HCT116 (cell line): ENCODE measurements around the gene ATM. TPM values are rescaled to one million over a fixed set of nuclear protein-coding genes. Genes with fewer than 3 reads are reported as not detected.

Experiments
- ATAC-seq: fragments of 200-7000 bp; cut with Tn5 transposase; 2 replicates; pipeline ENCODE4 v1.9.1; 2020; ENCODE audit warnings: mild to moderate bottlenecking, moderate library complexity
- BruUV-seq: library from RNA; stranded (reverse); fragments of 400-500 nt; replicated peaks from 2 replicates; lab custom pipeline; 2021; lab: Mats Ljungman, UMichigan
- CTCF ChIA-PET: fragments of 300-600 bp; sonication (Branson Sonifier 250); formaldehyde crosslinking; loops from one replicate; lab custom pipeline; 2021; ENCODE audit warnings: antibody characterized with exemption; lab: Charles Lee
- POLR2A ChIA-PET: fragments of 300-600, 350-600 bp; sonication (Branson Sonifier 250); formaldehyde crosslinking; loops from one replicate; lab custom pipeline; 2021; ENCODE audit warnings: antibody characterized with exemption; lab: Charles Lee
- RAD21 ChIA-PET, 2 experiments: fragments of 300-600 bp; sonication (Branson Sonifier 250); formaldehyde crosslinking; loops; one replicate each; lab custom pipeline; 2023; ENCODE audit warnings: low total read pairs in 2 of 2; ENCODE audit not compliant: uncharacterized antibody in 2 of 2, unreplicated experiment in 2 of 2, low non-redundant PET in 1 of 2; lab: Charles Lee
- DNase-seq: peaks from one replicate; pipeline ENCODE4 v3.0.0-alpha.2; 2010; ENCODE audit warnings: low read depth, low spot score
- H2AFZ ChIP-seq: fragments of 200-600 bp; shearing (Covaris generic), sonication (generic); 2 replicates; pipeline ENCODE4 v1.6.1; 2017; ENCODE audit warnings: low read depth, mixed run types, mixed read lengths, antibody characterized with exemption, low read length; ENCODE audit not compliant: poor library complexity, severe bottlenecking
- H3K27ac ChIP-seq: 2 replicates; pipeline ENCODE4 v1.5.1; 2012; ENCODE audit warnings: low read depth, low read length
- H3K27me3 ChIP-seq: fragments of 200-600 bp; sonication (generic); 2 replicates; pipeline ENCODE4 v1.6.1; 2016; ENCODE audit warnings: mixed run types, low read length, mixed read lengths; ENCODE audit not compliant: insufficient read depth
- H3K36me3 ChIP-seq, 2 experiments: fragments of 200-500 bp in 1 of 2; fragments of 200-600 bp in 1 of 2; sonication (Bioruptor generic) in 1 of 2; sonication (generic) in 1 of 2; 2 replicates each; pipeline versions ENCODE4 v1.5.1 to v1.6.1; 2014 to 2016; ENCODE audit warnings: low read length in 2 of 2, inconsistent platforms in 1 of 2, mixed read lengths in 1 of 2, mixed run types in 1 of 2; ENCODE audit not compliant: insufficient read depth in 2 of 2, control insufficient read depth in 1 of 2
- H3K4me1 ChIP-seq, 2 experiments: fragments of 200-600 bp in 1 of 2; sonication (generic) in 1 of 2; 2 replicates each; pipeline versions ENCODE4 v1.5.1 to v1.6.1; 2012 to 2017; ENCODE audit warnings: low read length in 2 of 2, inconsistent platforms in 1 of 2, mild to moderate bottlenecking in 1 of 2, mixed read lengths in 1 of 2, mixed run types in 1 of 2, moderate library complexity in 1 of 2; ENCODE audit not compliant: insufficient read depth in 2 of 2, control insufficient read depth in 1 of 2
- H3K4me2 ChIP-seq: fragments of 200-600 bp; sonication (generic); 2 replicates; pipeline ENCODE4 v1.6.1; 2017; ENCODE audit warnings: mixed run types, low read length, mixed read lengths
- H3K4me3 ChIP-seq, 2 experiments: fragments of 200-600 bp in 1 of 2; sonication (generic) in 1 of 2; replicated peaks in 1 of 2; 2 replicates each; pipeline ENCODE4 v1.5.1; 2011 to 2016; ENCODE audit warnings: low read length in 2 of 2, control low read depth in 1 of 2, low read depth in 1 of 2, mild to moderate bottlenecking in 1 of 2, mixed read lengths in 1 of 2, mixed run types in 1 of 2
- H3K79me2 ChIP-seq: fragments of 200-600 bp; sonication (generic); 2 replicates; pipeline ENCODE4 v1.6.1; 2017; ENCODE audit warnings: mild to moderate bottlenecking, mixed run types, low read length, moderate library complexity, mixed read lengths; ENCODE audit not compliant: insufficient read depth
- H3K9ac ChIP-seq: fragments of 200-600 bp; sonication (generic); 2 replicates; pipeline ENCODE4 v1.6.1; 2016; ENCODE audit warnings: low read length, mixed read lengths
- H3K9me2 ChIP-seq: fragments of 200-600 bp; sonication (generic), shearing (Covaris generic); 2 replicates; pipeline ENCODE4 v1.6.1; 2017; ENCODE audit warnings: mixed run types, mild to moderate bottlenecking, moderate library complexity; ENCODE audit not compliant: insufficient read depth
- H3K9me3 ChIP-seq, 2 experiments: fragments of 200-500 bp in 1 of 2; fragments of 200-600 bp in 1 of 2; sonication (Bioruptor generic) in 1 of 2; sonication (generic) in 1 of 2; 2 replicates each; pipeline ENCODE4 v1.6.1; 2014 to 2017; ENCODE audit warnings: low read length in 2 of 2, mixed read lengths in 2 of 2, inconsistent platforms in 1 of 2, low read depth in 1 of 2, mild to moderate bottlenecking in 1 of 2, mixed run types in 1 of 2, moderate library complexity in 1 of 2; ENCODE audit not compliant: control insufficient read depth in 1 of 2, insufficient read depth in 1 of 2
- H4K20me1 ChIP-seq: fragments of 200-600 bp; sonication (generic), shearing (Covaris generic); 2 replicates; pipeline ENCODE4 v1.6.1; 2017; ENCODE audit warnings: mixed run types, mild to moderate bottlenecking, moderate library complexity; ENCODE audit not compliant: insufficient read depth
- CEBPB ChIP-seq: IDR thresholded peaks from 2 replicates; pipeline ENCODE4 v1.6.1; 2012; ENCODE audit warnings: low read depth
- EGR1 ChIP-seq: IDR thresholded peaks from 2 replicates; pipeline ENCODE4 v1.6.1; 2012; ENCODE audit warnings: low read depth
- EZH2 ChIP-seq: fragments of 200-600 bp; sonication (generic); IDR thresholded peaks from 2 replicates; pipeline ENCODE4 v1.6.1; 2017; ENCODE audit warnings: antibody characterized with exemption, mixed run types
- EZH2phosphoT487 ChIP-seq: fragments of 200-600 bp; IDR thresholded peaks from 2 replicates; pipeline ENCODE4 v1.6.1; 2018; ENCODE audit warnings: antibody characterized with exemption, borderline replicate concordance
- FOSL1 ChIP-seq: IDR thresholded peaks from 2 replicates; pipeline ENCODE4 v1.6.1; 2012; ENCODE audit warnings: low read depth
- JUND ChIP-seq: IDR thresholded peaks from 2 replicates; pipeline ENCODE4 v1.6.1; 2012
- POLR2A ChIP-seq: IDR thresholded peaks from 2 replicates; pipeline ENCODE4 v1.7.0; 2011; ENCODE audit warnings: borderline replicate concordance; ENCODE audit not compliant: insufficient read depth, insufficient read length; ENCODE audit errors: extremely low read depth
- POLR2AphosphoS5 ChIP-seq: IDR thresholded peaks from 2 replicates; pipeline ENCODE4 v1.6.1; 2011; ENCODE audit warnings: mild to moderate bottlenecking, low read depth, low read length, moderate library complexity
- SIN3A ChIP-seq: IDR thresholded peaks from 2 replicates; pipeline ENCODE4 v1.6.1; 2012; ENCODE audit warnings: low read depth
- SP1 ChIP-seq: IDR thresholded peaks from 2 replicates; pipeline ENCODE4 v1.6.1; 2012; ENCODE audit warnings: low read depth
- SRF ChIP-seq: IDR thresholded peaks from 2 replicates; pipeline ENCODE4 v1.6.1; 2012; ENCODE audit warnings: low read depth
- YY1 ChIP-seq: IDR thresholded peaks from 2 replicates; pipeline ENCODE4 v1.6.1; 2011; ENCODE audit warnings: low read length, low read depth, moderate library complexity, mild to moderate bottlenecking; ENCODE audit not compliant: insufficient replicate concordance; ENCODE audit errors: extremely low read depth
- intact Hi-C: fragments of 100-400 bp; cut with micrococcal nuclease; formaldehyde crosslinking; loops from 2 replicates; pipeline ENCODE4 v1.10.0; 2022
- total RNA-seq: library from RNA; stranded (reverse); gene quantifications from one replicate; pipeline ENCODE4 v1.2.1, GENCODE V29; 2021; ENCODE audit not compliant: unreplicated experiment
- TF ChIP-seq, protein P1 (sequence below): IDR thresholded peaks from 2 replicates; pipeline ENCODE4 v1.6.1; 2012
- TF ChIP-seq, protein P2 (sequence below), 3 experiments: fragments of 200-600 bp in 1 of 3; sonication (generic) in 1 of 3; IDR thresholded peaks in 2 of 3; conservative IDR thresholded peaks in 1 of 3; 2 replicates each; pipeline ENCODE4 v1.5.1; 2012 to 2017; ENCODE audit warnings: low read depth in 2 of 3, low read length in 2 of 3, antibody characterized with exemption in 1 of 3, borderline replicate concordance in 1 of 3, control low read depth in 1 of 3, mild to moderate bottlenecking in 1 of 3, mixed read lengths in 1 of 3, mixed run types in 1 of 3, moderate library complexity in 1 of 3; ENCODE audit not compliant: insufficient read depth in 1 of 3
- TF ChIP-seq, protein P3 (sequence below): IDR thresholded peaks from 2 replicates; pipeline ENCODE4 v1.6.1; 2012

Gene ATM
- total RNA-seq, 1 experiment from 2014 or later = 32.2 TPM

DNA sequence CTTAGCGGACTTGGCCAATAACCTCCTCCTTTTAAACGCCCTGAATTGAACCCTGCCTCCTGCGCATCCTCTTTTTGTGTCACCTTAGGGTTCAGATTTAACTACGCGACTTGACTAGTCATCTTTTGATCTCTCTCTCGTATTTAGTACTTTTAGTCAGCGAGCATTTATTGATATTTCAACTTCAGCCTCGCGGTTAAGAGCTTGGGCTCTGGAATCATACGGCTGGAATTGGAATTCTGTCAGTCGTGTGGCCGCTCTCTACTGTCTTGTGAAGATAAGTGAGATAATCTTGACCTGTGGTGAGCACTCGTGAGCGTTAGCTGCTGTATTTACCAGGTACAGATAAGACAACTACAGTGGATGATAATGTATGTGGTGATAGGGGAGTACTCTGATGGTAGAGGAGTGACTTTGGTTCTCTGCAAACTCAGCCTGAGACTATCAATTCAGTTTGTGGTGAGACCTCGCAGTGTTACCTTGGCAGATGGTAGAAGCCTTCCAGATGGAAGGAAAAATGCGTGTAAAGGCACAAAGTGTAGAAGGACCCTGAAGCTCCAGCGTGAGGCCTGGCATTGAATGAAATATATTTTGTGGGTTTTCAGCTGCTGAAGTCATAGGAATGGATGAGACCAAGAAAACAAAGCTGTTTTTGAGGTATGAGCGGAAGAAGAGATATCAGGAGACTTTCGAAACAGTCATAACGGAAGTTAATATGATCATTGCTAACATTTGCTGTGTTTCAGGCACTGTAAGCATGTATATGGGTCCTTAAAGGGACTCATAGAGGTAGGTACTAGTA, 682 bp downstream of the ATM start:
- Histone ChIP-seq H3K9ac (peak overlapping the region; percentile 85), H3K27ac (peak overlapping the region; percentile 80), H3K36me3 (peaks cover 6 to 11% of the 10 kb centered on the region in 2 experiments; a peak in 3 of 4 replicates), H3K4me1 (peaks cover 6 to 22% of the 10 kb centered on the region in 2 experiments; a peak in 3 of 4 replicates), H3K4me2 (peak overlapping the region; percentile 79), H3K9me2 (no peaks in the 10 kb centered on the region), H2AFZ (peak overlapping the region; percentile 57), H3K4me3 (peak overlapping the region; percentile 80 to 86), H3K9me3 (no peaks in the 10 kb centered on the region), H3K79me2 (peaks cover 76% of the 10 kb centered on the region), H4K20me1 (no peaks in the 10 kb centered on the region; the same call in 1 of the 2 replicates), H3K27me3 (no peaks in the 10 kb centered on the region)
- intact Hi-C loops = loop anchor here (1.0 to 2.0 kb wide), 2 partner anchors 105 to 425 kb away; no protein-coding TSS in a partner anchor
- ChIA-PET POLR2A (no interaction called here), CTCF (interaction anchor here (0.6 to 2.5 kb wide), 7 partner anchors 10 to 426 kb away, joined by 3 to 14 read pairs (median 5); no protein-coding TSS in a partner anchor), RAD21 (no interaction called here)
- no peak for DNase-seq
- BruUV-seq = TSS peak; percentile 64
- no peak for ATAC-seq
- TF ChIP-seq YY1 (peak; percentile 16), JUND (no peak), SIN3A (peak; percentile 45; the same call in 1 of the 2 replicates), POLR2AphosphoS5 (peak; percentile 54; the same call in 1 of the 2 replicates), SRF (no peak)
- TF ChIP-seq, protein P1, sequence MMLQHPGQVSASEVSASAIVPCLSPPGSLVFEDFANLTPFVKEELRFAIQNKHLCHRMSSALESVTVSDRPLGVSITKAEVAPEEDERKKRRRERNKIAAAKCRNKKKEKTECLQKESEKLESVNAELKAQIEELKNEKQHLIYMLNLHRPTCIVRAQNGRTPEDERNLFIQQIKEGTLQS = no peak

DNA sequence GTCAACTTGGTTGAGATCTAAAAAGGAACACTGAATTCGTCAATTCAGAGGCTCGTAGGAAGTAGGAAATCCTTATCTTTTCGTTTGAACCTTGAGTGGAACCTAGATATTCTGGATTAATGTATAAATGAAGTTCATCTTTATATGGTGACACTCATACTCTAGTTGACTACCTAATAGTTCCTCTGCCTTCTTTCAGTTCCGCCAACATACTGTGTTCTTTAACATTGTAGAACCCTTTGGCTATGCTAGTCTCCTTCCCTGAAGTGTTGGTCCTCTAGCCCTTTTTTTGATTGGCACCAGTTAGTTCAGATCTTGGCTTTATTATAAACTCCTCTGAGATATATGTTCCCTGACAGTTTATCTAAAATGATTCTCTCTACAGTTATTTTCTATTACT, 1.5 kb downstream of the ATM start:
- no peaks in the 10 kb centered on the region for H3K27me3 ChIP-seq
- TF ChIP-seq SIN3A (no peak), EGR1 (no peak), EZH2 (no peak), SRF (no peak), CEBPB (no peak), JUND (no peak), POLR2AphosphoS5 (no peak), EZH2phosphoT487 (no peak), SP1 (no peak), POLR2A (no peak), FOSL1 (no peak)
- TF ChIP-seq, protein P2, sequence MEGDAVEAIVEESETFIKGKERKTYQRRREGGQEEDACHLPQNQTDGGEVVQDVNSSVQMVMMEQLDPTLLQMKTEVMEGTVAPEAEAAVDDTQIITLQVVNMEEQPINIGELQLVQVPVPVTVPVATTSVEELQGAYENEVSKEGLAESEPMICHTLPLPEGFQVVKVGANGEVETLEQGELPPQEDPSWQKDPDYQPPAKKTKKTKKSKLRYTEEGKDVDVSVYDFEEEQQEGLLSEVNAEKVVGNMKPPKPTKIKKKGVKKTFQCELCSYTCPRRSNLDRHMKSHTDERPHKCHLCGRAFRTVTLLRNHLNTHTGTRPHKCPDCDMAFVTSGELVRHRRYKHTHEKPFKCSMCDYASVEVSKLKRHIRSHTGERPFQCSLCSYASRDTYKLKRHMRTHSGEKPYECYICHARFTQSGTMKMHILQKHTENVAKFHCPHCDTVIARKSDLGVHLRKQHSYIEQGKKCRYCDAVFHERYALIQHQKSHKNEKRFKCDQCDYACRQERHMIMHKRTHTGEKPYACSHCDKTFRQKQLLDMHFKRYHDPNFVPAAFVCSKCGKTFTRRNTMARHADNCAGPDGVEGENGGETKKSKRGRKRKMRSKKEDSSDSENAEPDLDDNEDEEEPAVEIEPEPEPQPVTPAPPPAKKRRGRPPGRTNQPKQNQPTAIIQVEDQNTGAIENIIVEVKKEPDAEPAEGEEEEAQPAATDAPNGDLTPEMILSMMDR (IDR thresholded peaks at IDR 0.05 in 2 of 3, conservative IDR thresholded peaks at IDR 0.05 in 1 of 3; ENCODE audit: borderline replicate concordance in 1 of 3, insufficient read depth in 1 of 3, low read depth in 2 of 3, low read length in 2 of 3) = no peak
- TF ChIP-seq, protein P3, sequence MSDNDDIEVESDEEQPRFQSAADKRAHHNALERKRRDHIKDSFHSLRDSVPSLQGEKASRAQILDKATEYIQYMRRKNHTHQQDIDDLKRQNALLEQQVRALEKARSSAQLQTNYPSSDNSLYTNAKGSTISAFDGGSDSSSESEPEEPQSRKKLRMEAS = no peak
- TF ChIP-seq, protein P1 = no peak

More for the DNA sequence above, 1.5 kb downstream of the ATM start:
- Histone ChIP-seq H2AFZ (no peak overlapping the region), H3K4me1 (peaks cover 6 to 22% of the 10 kb centered on the region in 2 experiments; a peak in 3 of 4 replicates), H3K9me3 (no peaks in the 10 kb centered on the region), H3K4me2 (peak overlapping the region; percentile 79), H3K36me3 (peaks cover 7 to 15% of the 10 kb centered on the region in 2 experiments; a peak in 3 of 4 replicates), H4K20me1 (no peaks in the 10 kb centered on the region; the same call in 1 of the 2 replicates), H3K9ac (peak overlapping the region; percentile 85), H3K27ac (no peak overlapping the region), H3K9me2 (no peaks in the 10 kb centered on the region), H3K4me3 (peak overlapping the region; percentile 80 to 86), H3K79me2 (peaks cover 68% of the 10 kb centered on the region)
- ChIA-PET CTCF (no interaction called here), RAD21 (no interaction called here), POLR2A (no interaction called here)
- no TSS peak for BruUV-seq
- ATAC-seq (no peak), DNase-seq (no peak)
- intact Hi-C loops = no loop called here
